COLO668 (cell line): ENCODE measurements around the gene OR4C5.
"Not testable (repeated sequence)": the region's sequence is repeated elsewhere in the genome, so short reads cannot be mapped to it uniquely, and the experiment has no call there.

Experiments
- DNase-seq: peaks from one replicate; lab custom pipeline; 2025; ENCODE audit not compliant: unreplicated experiment; lab: John Stamatoyannopoulos, UW

The OR4C5 gene

GRCh38 chr11:48366365-48366764, at the start of gene OR4C5:
TSS of gene OR4C5 (minus strand) at chr11:48366465. CDS start at chr11:48366465, 0 bp downstream.
- no peak for DNase-seq

- DNase-seq: peak; percentile 17
Observed at GRCh38 chr11:48384670-48385069, 18.4 kb upstream of the OR4C5 start.

GRCh38 chr11:48384151-48384550, 17.9 kb upstream of the OR4C5 start:
- DNase-seq: not testable (repeated sequence)

GRCh38 chr11:48361289-48361688, 5.0 kb downstream of the OR4C5 start:
- DNase-seq: not testable (repeated sequence)

GRCh38 chr11:48354677-48355076, 11.6 kb downstream of the OR4C5 start:
- no peak for DNase-seq

- DNase-seq: no peak
Observed at GRCh38 chr11:48354013-48354412, 12.3 kb downstream of the OR4C5 start.

GRCh38 chr11:48346286-48346685, 20.0 kb downstream of the OR4C5 start:
- DNase-seq: not testable (repeated sequence)

- not testable (repeated sequence) for DNase-seq
Observed at GRCh38 chr11:48342505-48342904, 23.8 kb downstream of the OR4C5 start.

GRCh38 chr11:48341466-48341865, 24.8 kb downstream of the OR4C5 start:
- no peak for DNase-seq

GRCh38 chr11:48324620-48325019, 41.6 kb downstream of the OR4C5 start, which contains the start of gene OR4C3:
TSS of gene OR4C3 (plus strand) at chr11:48324920. CDS start at chr11:48325022, 102 bp downstream.
- not testable (repeated sequence) for DNase-seq

- not testable (repeated sequence) for DNase-seq
Observed at GRCh38 chr11:48319813-48320212, 46.5 kb downstream of the OR4C5 start.
